HG02943 (cell line): ENCODE measurements around the gene HPCAL4.

Experiments used
- ATAC-seq: cut with Tn5 transposase; IDR thresholded peaks from one replicate; pipeline ENCODE4 v1.9.1; 2021; ENCODE audit warnings: mild to moderate bottlenecking, low read depth, moderate library complexity; ENCODE audit not compliant: unreplicated experiment

HPCAL4 gene

DNA sequence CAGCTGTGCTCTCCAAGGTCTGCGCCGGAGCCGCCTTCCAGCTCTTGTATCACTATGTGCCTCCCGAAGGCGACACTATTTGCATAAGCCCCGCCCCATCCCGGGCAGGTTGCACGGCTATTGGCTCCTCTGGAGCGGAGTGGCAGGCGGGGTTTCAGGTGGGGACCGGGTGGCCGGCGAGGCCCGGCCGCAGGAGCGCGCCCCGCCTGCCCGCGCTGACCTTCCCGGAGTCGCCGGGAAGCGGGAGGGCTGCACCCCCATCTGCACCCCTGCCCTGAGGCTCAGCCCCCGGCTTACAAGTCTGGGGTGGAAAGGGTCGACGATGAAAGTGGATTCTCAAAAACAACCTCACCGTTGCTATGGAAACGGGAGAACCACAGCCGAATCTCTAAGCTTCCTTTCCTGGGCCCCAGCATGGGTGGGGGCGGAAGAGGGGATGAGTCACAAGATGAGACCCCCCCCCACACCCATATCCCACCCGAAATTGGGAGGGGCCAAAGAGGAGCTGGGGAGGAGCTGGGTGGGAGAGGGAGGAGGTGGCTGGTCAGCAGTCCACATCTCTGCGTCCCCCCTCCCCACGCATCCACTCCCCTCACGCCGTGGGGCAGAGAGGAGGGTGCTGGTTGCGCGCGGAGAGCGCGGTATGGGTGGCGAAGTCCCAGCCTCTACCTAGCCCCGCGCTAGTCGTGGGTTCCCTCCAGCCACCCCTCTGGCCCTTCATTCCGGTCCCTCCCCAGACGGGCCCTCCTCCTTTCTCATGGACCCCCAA, at the start of gene HPCAL4:
TSS of gene HPCAL4 (minus strand) at position 51 of the 769 bp plus-strand sequence. CDS start 6,830 bp downstream, outside the sequence.
- peak; percentile 63 for ATAC-seq

DNA sequence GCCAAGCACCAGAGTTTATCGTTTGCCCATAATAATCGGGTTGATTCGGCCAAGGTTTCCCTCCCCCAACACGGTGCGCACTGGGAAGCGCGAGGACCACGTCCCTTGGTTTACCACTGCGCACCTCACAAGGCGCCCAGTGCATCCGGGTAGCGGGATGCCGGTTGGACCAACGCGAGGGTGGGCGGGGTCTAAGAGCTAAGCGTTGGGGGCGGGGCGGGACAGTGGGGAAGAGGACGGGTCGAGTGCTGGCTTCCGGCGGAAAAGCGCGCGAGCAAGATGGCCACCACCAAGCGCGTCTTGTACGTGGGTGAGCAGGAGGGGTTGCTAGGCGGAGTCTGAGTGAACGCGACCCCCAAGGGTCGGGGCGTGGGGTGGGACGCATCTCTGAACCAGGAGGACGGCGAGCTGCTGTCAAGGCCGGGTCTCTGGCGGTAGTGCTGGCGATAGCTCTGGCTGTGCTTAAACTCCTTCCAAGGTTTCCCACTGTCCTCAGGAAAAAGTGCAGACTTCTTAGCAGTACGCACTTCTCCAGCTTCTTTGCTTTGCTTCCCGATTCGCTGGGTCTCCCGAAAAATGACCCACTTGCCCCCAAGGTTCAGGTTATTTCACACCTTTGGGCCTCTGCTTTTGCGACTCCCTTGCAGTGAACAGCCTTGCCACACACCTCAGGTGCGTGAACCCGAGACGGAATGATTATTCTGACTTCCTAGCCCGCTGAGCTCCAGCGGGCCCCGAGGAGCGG, 47.6 kb upstream of the HPCAL4 start, which contains the start of gene PPIE:
TSS of gene PPIE (plus strand) at position 261 of the 745 bp plus-strand sequence. CDS start at position 280, 19 bp downstream.
- peak; percentile 77 for ATAC-seq

DNA sequence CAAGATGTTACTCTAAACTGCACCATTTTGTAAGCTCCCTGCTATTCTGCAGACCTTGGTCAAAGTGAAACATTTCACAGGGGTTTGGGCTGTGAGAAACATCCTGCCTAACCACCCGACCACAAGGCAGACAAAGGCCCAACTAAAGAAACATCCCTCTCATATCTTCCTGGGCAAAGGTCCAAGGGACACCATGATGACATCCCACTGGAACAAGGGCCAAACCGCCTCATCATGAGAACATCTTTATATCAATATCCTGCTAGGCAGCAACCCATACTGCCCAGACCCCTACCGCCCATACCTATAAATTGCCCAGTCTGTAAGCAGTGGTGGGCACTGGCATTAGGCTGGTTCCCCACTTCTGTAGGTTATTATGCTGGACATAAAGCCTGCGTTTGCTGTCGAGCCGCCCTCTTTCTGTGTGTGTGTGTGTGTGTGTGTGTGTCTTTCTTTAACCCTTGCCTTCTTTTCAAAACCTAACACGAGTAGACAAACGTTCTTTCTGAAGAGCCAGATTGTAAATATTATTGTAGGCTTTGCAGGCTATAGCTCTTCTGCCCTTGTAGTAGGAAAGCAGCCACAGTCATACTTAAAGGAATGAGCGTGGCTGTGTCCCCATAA, 46.4 kb upstream of the HPCAL4 start:
- ATAC-seq: no peak

DNA sequence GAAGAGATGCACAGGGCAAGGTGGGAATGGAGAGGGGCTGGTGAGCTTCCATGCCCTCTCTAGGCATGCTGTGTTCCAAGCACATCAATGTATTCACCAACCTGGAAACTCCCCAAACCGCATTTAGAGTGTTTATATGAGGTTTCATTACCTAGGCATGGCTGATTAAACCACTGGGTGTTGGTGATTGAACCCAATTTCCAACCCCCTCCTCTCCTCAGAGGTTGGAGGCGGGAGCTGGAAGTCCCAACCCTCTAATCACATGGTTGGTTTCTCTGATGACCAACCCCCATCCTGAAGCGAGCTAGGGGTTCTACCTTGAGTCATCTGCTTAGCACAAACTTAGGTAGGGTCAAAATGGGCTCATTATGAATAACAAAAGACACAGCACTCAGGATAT, 44.5 kb upstream of the HPCAL4 start:
- ATAC-seq: no peak

DNA sequence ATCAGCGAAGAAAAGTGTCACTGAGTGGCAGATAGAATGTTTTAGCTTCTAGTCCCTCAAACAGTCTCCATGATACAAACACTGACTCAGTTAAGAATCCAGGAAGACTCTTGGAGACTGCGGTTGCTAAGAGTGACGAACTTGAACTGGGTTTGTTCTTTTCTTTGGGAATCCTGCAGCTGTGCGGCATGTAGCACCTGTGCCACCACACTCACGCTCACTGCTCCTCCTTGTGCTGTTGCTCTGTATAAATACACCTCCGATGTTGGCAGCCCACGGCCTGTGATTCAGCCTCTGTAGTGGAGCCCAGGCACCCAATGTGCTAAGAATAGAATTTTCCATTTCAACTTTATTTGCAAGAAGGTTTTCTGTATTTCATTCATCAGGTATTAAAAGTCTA, 41.9 kb upstream of the HPCAL4 start:
- no peak for ATAC-seq

DNA sequence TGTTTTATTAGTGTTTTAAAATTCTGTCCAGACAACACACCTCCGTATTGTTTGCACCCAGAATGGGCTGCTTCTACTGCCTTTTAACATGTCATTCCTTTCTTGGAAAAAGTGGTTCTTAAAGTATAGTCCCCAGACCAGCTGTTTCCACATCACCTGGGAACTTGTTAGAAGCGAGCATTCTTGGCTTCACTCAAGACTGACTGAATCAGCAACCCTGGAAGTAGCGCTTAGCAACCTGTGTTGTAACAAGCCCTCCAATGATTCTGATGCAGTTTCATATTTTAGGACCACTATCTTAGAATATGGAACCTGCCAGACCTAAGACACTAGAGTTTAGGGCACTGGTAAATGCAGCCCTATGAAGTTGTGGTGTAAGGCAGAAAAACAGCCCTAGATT, 41.5 kb upstream of the HPCAL4 start:
- no peak for ATAC-seq

DNA sequence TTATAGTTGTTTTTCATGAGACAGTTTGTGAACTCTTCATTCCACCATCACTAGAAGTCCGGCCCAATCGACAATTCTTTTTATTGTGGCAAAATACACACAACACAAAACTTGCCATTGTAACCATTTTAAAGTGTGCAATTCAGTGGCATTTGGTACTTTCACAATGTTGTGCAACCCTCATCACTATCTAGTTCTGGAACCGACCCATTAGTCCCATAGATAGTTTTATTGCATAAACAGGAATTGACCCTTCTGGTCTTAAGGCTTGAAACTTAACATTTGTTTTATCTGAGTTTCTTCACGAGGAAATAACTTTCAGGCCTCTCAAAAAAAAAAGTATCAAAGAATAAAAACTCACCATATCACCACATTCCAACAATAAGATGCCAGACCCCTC, 38.6 kb upstream of the HPCAL4 start:
- ATAC-seq: no peak

DNA sequence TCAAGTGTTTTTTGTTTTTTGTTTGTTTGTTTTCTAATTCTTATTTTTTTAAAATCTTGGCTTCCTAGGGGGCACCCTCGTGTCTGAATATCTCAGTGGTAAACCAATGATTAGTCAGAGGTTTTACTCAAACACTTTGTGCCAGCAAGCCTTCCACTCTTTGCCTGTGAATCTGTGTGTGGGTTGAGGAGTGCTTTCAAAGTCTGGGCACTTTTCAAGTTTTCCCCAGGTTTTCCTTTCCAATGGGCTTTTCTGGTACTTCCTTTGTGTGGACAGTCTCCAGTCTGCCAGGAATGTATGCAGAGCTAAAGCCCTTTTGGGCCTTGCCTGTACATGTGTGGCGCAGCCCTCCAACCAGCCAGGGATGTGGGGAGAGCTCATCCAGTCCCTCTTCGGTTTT, 37.8 kb upstream of the HPCAL4 start:
- ATAC-seq: no peak

DNA sequence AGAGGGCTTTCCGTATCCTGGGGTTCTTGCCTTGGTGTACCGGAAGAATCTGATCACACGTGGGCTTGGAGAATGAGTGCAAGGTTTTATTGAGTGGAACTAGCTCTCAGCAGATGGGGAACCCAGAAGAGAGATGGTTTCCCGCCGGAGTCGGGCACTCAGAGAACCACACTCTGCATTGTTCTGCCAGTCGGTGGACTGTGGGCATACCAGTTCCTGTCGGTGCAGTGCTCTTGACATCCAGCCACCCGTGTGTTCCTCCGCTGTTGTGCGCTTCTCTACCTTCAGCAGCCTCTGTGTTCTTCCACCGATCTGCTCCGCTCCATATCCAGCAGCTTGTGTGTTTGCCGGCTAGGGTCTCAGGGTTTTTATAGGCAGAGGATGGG, 36.7 kb upstream of the HPCAL4 start:
- ATAC-seq: no peak

DNA sequence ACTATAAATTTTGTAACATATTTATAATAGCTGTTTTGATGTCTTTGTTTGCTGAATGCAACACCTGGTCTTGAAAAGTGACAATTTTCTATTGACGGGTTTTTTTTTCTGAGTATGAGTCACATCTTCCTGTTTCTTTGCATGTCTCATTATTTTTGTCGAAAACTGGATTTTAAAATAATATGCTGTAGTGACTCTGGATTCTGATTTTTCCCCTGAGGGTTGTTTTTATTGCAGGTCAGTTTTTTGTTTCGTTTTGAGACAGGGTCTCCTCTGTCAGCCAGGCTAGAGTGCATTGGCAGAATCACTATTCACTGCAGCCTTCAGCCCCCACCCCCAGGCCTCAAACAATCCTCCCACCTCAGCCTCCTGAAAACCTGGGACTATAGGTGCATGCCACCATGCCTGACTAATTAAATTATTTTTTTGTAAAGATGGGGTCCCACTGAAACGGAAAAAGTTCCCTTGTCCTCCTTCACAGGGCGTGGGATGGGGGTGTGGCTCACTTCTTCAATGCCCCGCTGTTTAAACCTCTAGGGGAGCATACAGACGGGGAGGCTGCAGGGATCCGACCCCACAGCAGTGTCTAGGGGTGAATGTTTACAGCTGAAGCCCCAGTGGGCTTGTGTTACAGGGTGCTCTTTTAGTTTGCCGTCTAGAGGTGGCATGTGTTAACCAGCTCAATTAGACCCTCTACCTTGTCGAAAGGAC, 36.1 kb upstream of the HPCAL4 start:
- ATAC-seq: no peak

DNA sequence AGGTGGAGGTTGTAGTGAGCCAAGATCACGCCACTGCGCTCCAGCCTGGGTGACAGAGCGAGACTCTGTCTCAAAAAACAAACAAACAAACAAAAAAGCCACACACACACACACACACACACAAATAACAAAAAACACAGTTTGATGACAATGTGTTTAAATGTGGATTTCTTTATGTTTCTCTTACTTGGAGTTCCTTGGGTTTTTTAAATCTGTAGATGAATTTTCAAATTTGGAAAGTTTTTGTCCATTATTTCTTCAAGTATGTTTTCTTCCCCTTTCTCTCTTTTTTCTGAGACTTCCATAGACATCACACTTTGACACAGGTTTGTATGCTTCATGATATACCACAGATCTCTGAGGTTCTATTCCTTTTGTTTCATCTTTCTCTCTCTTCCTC, 35.4 kb upstream of the HPCAL4 start:
- no peak for ATAC-seq

DNA sequence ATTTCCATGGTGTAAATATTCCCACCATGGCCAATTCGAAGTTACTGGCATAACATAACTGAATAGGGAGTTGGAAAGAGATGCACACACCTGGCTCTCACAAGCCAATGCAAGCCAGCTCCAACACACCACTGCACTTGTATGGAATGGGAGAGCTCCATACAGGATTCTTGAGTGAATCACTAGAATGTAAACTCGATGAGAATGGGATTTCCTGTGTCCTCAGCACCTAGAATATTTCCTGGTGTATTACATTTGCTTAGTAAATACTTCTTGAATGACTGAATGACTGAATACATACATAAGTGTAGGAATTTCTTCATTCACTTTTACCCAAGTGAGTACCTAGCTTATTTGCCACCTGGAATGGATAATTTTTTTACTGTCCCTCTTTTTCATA, 31.3 kb upstream of the HPCAL4 start:
- ATAC-seq: no peak

DNA sequence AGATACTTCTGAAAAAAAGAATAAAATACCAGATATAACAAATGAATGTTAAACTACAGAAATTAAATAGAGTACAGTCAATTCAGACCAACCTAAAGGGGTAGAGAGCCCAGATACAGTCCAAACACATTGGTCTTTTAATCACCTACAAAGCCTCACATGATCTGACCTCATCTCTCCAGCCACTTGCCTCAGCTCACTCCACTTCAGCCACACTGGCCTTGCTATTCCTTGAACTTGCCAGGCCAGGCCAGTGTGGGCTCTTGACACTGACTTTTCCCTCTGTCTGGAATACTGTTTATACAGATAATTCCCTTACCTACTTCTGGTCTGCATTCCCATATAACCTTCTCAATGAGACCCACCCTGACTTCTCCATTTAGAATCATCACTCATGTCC, 30.4 kb upstream of the HPCAL4 start:
- ATAC-seq: no peak

DNA sequence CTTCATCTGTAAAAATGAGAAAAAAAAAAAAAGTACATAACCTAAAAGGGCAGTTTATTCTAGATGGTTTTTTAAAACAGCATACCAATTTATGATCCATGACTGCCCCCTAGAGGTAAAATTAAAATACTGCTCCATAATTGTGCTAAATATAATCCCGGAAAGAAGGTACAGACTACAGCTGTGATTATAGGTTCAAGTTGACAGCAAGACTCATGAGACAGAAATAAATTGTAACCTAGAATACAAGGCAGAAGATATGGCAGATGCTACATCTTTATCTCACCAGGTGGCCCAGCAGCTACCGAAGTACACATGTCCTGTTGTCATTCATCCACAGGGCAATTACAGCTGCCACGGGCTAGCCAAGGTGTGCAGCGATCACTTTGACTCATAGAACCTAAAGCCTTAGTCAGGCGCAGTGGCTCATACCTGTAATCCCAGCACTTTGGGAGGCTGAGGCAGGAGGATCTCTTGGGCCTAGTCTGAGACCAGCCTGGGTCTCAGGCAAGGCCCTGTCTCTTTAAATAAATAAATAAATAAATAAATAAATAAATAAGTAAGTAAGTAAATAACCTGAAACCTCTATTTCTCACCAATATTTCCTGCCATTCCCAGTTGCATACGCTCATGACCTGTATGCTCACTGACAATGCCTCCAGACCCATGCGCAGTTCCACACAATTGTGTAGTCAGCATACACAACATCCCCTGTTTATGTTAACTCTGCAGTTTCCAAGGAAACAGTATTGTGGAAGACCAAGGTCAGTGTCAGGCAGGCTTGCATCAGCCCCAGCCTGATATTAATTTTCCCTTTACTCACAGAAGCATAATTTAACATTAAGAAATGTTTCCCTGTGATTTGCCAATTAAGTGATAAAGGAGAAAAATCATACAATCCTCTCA, 29.1 kb upstream of the HPCAL4 start:
- ATAC-seq: no peak

DNA sequence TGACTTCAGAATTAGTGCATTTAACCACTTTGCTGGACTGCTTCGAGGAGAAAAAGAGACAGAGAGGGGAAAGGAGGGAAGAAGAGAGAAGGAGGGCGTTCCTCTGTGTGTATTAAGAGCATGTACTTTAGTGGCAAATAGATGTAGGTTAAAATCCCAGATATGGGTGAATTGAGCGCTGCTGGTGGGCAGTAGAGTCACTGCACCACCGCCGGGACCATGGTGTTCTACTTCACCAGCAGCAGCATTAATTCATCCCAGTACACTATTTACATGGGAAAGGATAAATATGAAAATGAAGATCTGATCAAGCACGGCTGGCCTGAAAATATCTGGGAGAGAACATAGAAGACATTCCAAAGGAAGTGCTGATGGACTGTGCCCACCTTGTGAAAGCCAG, 26.6 kb upstream of the HPCAL4 start:
- no peak for ATAC-seq

DNA sequence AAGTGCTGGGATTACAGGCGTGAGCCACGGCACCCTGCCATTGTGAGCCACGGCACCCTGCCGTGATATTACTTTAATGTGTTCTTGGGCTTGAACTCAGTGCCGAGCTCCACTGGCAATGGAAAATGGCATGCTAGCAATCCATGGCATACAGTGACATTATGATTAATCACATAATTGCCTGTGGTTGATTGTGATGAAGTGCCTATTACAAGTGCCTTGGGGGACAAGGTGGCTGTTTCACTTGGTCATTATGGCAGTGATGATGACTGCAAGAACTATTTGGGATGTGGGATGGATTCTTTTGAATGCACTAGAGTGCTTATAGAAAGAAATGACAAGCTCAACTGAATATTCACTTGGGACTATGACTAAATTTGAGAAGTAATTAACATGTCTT, 22.3 kb upstream of the HPCAL4 start:
- no peak for ATAC-seq

DNA sequence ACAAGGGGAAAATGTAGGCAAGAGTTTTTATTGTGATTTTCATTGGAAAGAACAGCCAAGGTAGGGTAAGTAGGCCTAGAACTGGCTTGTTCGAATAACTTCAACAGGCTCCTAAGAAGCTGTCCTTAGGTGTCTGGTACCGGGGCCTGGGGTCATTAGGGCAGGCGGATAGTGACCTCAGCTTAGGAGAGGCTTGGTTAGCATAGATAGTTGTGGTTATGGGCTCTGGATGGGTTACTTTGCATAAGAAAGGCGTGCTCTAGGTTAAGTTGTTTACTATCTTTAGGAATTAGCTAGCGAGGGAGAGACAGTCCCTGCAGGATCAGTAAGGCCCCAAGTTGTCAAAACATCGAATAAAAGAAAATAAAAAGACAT, 20.7 kb upstream of the HPCAL4 start:
- ATAC-seq: no peak

DNA sequence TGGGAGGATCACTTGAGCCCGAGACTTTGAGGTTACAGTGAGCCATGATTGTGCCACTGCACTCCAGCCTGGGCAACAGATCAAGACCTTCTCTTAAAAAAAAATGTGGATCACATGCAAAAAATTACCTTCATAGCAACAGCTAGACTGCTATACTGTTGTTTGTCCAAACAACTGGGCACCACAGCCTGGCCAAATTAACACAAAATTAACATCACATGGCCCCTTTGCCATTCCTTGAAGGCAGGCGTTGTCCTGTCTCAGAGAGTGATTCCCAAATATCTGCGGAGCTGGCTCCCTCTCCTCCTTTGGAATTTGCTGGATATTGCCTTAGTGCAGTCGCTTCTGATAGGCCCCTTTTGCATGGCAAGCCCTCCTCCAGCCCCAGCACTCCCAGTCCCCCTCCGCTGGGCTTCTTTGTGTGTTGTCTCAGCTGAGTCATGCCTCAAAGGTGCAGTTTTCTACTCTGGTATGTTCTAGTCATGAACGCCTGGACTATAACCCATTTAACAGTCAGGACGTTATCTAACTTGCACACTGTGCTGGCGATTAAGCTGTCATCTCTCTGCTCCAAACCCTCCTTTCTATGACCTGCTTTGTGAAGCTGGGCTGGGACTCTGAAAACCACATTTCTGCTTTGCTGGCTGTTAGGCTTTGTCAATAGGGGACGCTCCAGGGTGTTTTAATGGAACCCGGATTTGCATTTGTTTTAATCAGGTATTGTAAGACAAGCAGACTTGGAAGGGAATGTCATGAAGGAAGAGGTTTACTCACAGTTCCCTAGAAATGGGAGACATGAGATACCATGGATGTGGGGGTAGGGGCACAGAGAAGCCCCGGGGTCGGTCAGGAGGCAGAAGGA, 20.1 kb upstream of the HPCAL4 start:
- no peak for ATAC-seq

DNA sequence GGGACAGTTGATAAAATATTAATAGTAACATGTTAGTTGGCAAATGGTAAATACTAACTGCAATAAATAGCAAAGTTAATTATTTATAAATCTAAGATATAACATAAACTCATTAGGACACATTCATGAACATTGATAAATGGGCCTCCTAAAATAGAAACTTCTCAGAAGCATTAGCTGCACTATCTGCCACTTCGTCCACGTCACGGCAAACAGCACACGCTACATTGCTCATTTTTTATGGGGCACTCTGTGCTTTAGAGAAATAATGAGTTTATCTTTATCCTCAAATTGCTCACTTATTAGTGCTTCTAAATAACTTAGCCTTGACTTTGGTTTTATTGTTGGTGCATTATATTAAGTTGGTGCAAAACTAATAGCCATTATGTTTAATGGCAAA, 16.3 kb upstream of the HPCAL4 start:
- ATAC-seq: no peak
